K562 (cell line): Measurements from ENCODE around the gene IRF3. TPM values are rescaled to one million over a fixed set of nuclear protein-coding genes. Genes with fewer than 3 reads are reported as not detected.

Experiments
- ATAC-seq: fragments of 200-7000 bp; cut with Tn5 transposase; 3 replicates; pipeline ENCODE4 v1.9.1; 2020; ENCODE audit warnings: moderate library complexity
- BruUV-seq: library from RNA; stranded (reverse); fragments of 400-500 nt; replicated peaks from 2 replicates; lab custom pipeline; 2021; lab: Mats Ljungman, UMichigan
- CTCF ChIA-PET: fragments of 300-600 bp; formaldehyde crosslinking; extraction: SDS; loops from one replicate; lab custom pipeline; 2021; ENCODE audit warnings: low intra/inter-chr PET ratio; lab: Yijun Ruan, JAX
- POLR2A ChIA-PET: fragments of 300-600, 350-650 bp; sonication (Branson Sonifier 250); formaldehyde crosslinking; extraction: SDS; loops from one replicate; lab custom pipeline; 2021; ENCODE audit warnings: antibody characterized with exemption, inconsistent platforms; lab: Yijun Ruan, JAX
- DNase-seq, 4 experiments: peaks; one replicate each; pipeline versions ENCODE4 v3.0.0 to v3.0.0-alpha.2; 2011 to 2018; ENCODE audit warnings: low spot score in 3 of 4, mixed read lengths in 3 of 4; ENCODE audit errors: extremely low read depth in 1 of 4
- FAIRE-seq: peaks from 2 replicates; lab custom pipeline; 2011; peaks lifted over from hg19 to GRCh38; lab: Jason Lieb, UNC
- H2AFZ ChIP-seq: 2 replicates; pipeline ENCODE4 v1.6.0; 2011; ENCODE audit warnings: low read depth, low read length, control low read depth, inconsistent platforms
- H3K27ac ChIP-seq: fragments of 200-600 bp; 3 replicates; pipeline ENCODE4 v1.8.0; 2011; ENCODE audit warnings: low read depth, mild to moderate bottlenecking, control low read depth, inconsistent platforms, low read length, moderate library complexity, mixed read lengths; ENCODE audit errors: extremely low read depth
- H3K27me3 ChIP-seq, 2 experiments: fragments of 300-600 bp in 1 of 2; 2 replicates in 1 of 2; 3 replicates in 1 of 2; pipeline versions ENCODE4 v1.6.0 to v1.8.0; 2011; ENCODE audit warnings: inconsistent platforms in 2 of 2, low read length in 2 of 2, mild to moderate bottlenecking in 1 of 2, mixed read lengths in 1 of 2, moderate library complexity in 1 of 2; ENCODE audit not compliant: control insufficient read depth in 2 of 2, insufficient read depth in 2 of 2
- H3K36me3 ChIP-seq: fragments of 300-600 bp; 3 replicates; pipeline ENCODE4 v1.8.0; 2011; ENCODE audit warnings: mild to moderate bottlenecking, low read length, inconsistent platforms; ENCODE audit not compliant: control insufficient read depth, insufficient read depth
- H3K4me1 ChIP-seq, 2 experiments: fragments of 200-600 bp in 1 of 2; replicated peaks in 1 of 2; 2 replicates in 1 of 2; 3 replicates in 1 of 2; pipeline versions ENCODE4 v1.5.1 to v1.8.0; 2011; ENCODE audit warnings: inconsistent platforms in 2 of 2, low read length in 2 of 2, mild to moderate bottlenecking in 1 of 2, mixed read lengths in 1 of 2, moderate library complexity in 1 of 2; ENCODE audit not compliant: control insufficient read depth in 2 of 2, insufficient read depth in 2 of 2
- H3K4me2 ChIP-seq: 2 replicates; pipeline ENCODE4 v1.6.1; 2011; ENCODE audit warnings: low read length, control low read depth, inconsistent platforms, mixed read lengths; ENCODE audit not compliant: insufficient read depth
- H3K4me3 ChIP-seq: fragments of 200-600 bp; sonication (generic), shearing (Covaris generic); 2 replicates; pipeline ENCODE4 v1.5.1; 2016; ENCODE audit warnings: control low read depth, inconsistent platforms
- H3K79me2 ChIP-seq: fragments of 200-600 bp; 3 replicates; pipeline ENCODE4 v1.8.0; 2011; ENCODE audit warnings: low read length, inconsistent platforms; ENCODE audit not compliant: control insufficient read depth, insufficient read depth
- H3K9ac ChIP-seq, 2 experiments: 2 replicates each; pipeline versions ENCODE4 v1.6.0 to v1.6.1; 2011; ENCODE audit warnings: low read depth in 2 of 2, low read length in 2 of 2, control low read depth in 1 of 2, inconsistent platforms in 1 of 2, mild to moderate bottlenecking in 1 of 2, mixed read lengths in 1 of 2; ENCODE audit not compliant: insufficient read depth in 1 of 2
- H3K9me1 ChIP-seq: one replicate; pipeline ENCODE4 v1.6.0; 2011; ENCODE audit warnings: inconsistent platforms, mild to moderate bottlenecking, low read length, moderate library complexity; ENCODE audit not compliant: control insufficient read depth, insufficient read depth
- H3K9me3 ChIP-seq: replicated peaks from 2 replicates; pipeline ENCODE4 v1.5.1; 2011; ENCODE audit warnings: low read depth, low read length, inconsistent platforms; ENCODE audit not compliant: control insufficient read depth, insufficient read depth
- H4K20me1 ChIP-seq: replicated peaks from 2 replicates; pipeline ENCODE4 v1.6.1; 2011; ENCODE audit warnings: low read length, inconsistent platforms, mixed read lengths; ENCODE audit not compliant: control insufficient read depth, insufficient read depth
- BCL6 ChIP-seq: fragments of 250-450 bp; sonication (Bioruptor Pico); IDR thresholded peaks from 2 replicates; pipeline ENCODE4 v1.4.0; 2020
- CCNT2 ChIP-seq: IDR thresholded peaks from 2 replicates; pipeline ENCODE4 v1.6.1; 2011; ENCODE audit warnings: borderline replicate concordance, low read depth, mild to moderate bottlenecking, moderate library complexity, mixed read lengths, low read length; ENCODE audit not compliant: insufficient read length; ENCODE audit errors: extremely low read depth
- CHD1 ChIP-seq: fragments of 200-600 bp; sonication (generic); IDR thresholded peaks from one replicate; pipeline ENCODE4 v1.6.1; 2012; ENCODE audit warnings: mild to moderate bottlenecking, moderate library complexity, low read length, inconsistent platforms
- DACH1 ChIP-seq: fragments of 450-650 bp; IDR thresholded peaks from 2 replicates; pipeline ENCODE4 v1.6.1; 2018; ENCODE audit not compliant: partially characterized antibody
- ELF2 ChIP-seq: fragments of 250-450 bp; sonication (Bioruptor Pico); IDR thresholded peaks from 2 replicates; pipeline ENCODE4 v1.5.0; 2021; ENCODE audit warnings: mild to moderate bottlenecking
- L3MBTL2 ChIP-seq: fragments of 450-650 bp; IDR thresholded peaks from 2 replicates; pipeline ENCODE4 v1.6.1; 2016; ENCODE audit warnings: mild to moderate bottlenecking, moderate library complexity
- MITF ChIP-seq: IDR thresholded peaks from 2 replicates; pipeline ENCODE4 v1.6.1; 2014; ENCODE audit warnings: antibody characterized with exemption
- POLR2A ChIP-seq: fragments of 450-650 bp; conservative IDR thresholded peaks from 2 replicates; pipeline ENCODE4 v1.6.1; 2016
- POLR2B ChIP-seq: fragments of 450-650 bp; IDR thresholded peaks from 2 replicates; pipeline ENCODE4 v1.6.1; 2018; ENCODE audit warnings: low read depth; ENCODE audit not compliant: partially characterized antibody
- POLR2G ChIP-seq: fragments of 200-400 bp; formaldehyde crosslinking; IDR thresholded peaks from 2 replicates; pipeline ENCODE4 v1.6.1; 2017; ENCODE audit warnings: low read depth, mild to moderate bottlenecking, antibody characterized with exemption, low read length, moderate library complexity
- POU5F1 ChIP-seq: fragments of 150-350 bp; IDR thresholded peaks from 2 replicates; pipeline ENCODE4 v1.6.1; 2014; ENCODE audit warnings: borderline replicate concordance, low read length, low read depth, mild to moderate bottlenecking; ENCODE audit not compliant: partially characterized antibody
- RBFOX2 ChIP-seq: fragments of 200-400 bp; formaldehyde crosslinking; IDR thresholded peaks from 2 replicates; pipeline ENCODE4 v1.6.1; 2017; ENCODE audit warnings: low read depth, mild to moderate bottlenecking, low read length, moderate library complexity
- RBM22 ChIP-seq: fragments of 200-400 bp; formaldehyde crosslinking; IDR thresholded peaks from 2 replicates; pipeline ENCODE4 v1.6.1; 2018; ENCODE audit warnings: low read length, low read depth; ENCODE audit not compliant: poor library complexity, severe bottlenecking
- SMC3 ChIP-seq: conservative IDR thresholded peaks from 2 replicates; pipeline ENCODE4 v1.6.1; 2011; ENCODE audit warnings: low read depth, low read length, improper control_type of control experiment; ENCODE audit not compliant: insufficient read depth
- SNIP1 ChIP-seq: fragments of 450-650 bp; IDR thresholded peaks from 2 replicates; pipeline ENCODE4 v1.7.1; 2017; ENCODE audit warnings: low read depth, mild to moderate bottlenecking
- ZKSCAN3 ChIP-seq: fragments of 250-450 bp; sonication (Bioruptor Pico); IDR thresholded peaks from 2 replicates; pipeline ENCODE4 v1.4.0; 2020
- ZNF253 ChIP-seq: fragments of 250-450 bp; sonication (Bioruptor Pico); conservative IDR thresholded peaks from 2 replicates; pipeline ENCODE4 v1.6.1; 2021; ENCODE audit warnings: mild to moderate bottlenecking
- ZNF830 ChIP-seq: fragments of 250-450 bp; sonication (Bioruptor Pico); IDR thresholded peaks from 2 replicates; pipeline ENCODE4 v1.5.0; 2021; ENCODE audit warnings: mild to moderate bottlenecking
- WGBS: fragments of 100-300 bp; shearing (Covaris generic); methylation state at CpG from one replicate; pipeline ENCODE4 v1.1.6; 2016; ENCODE audit warnings: low coverage, mixed read lengths; ENCODE audit not compliant: insufficient coverage; ENCODE audit errors: missing lambda C conversion rate; 5-methylcytosine and 5-hydroxymethylcytosine counted together
- in situ Hi-C: fragments of 300-500 bp; cut with MboI; formaldehyde crosslinking; loops from 4 replicates; pipeline ENCODE4 v1.15.0; 2018; ENCODE audit warnings: inconsistent platforms, mixed read lengths
- intact Hi-C: fragments of 100-400 bp; cut with micrococcal nuclease; formaldehyde crosslinking; loops from 2 replicates; pipeline ENCODE4 v1.14.2; 2022
- polyA plus RNA-seq, 8 experiments: library from polyadenylated mRNA; depleted of rRNA in 4 of 8; stranded (reverse) in 5 of 8; unstranded in 3 of 8; fragments of >200 nt; fragmentation: Nextera tagmentation in 2 of 8; fragmentation: Illumina TruSeq in 1 of 8; extraction: Ambion mirVana in 2 of 8; extraction: Trizol in 1 of 8; gene quantifications; 2 replicates each; pipeline versions ENCODE4 v1.2.1 to v1.2.3, GENCODE V29; 2011 to 2014; ENCODE audit warnings: inconsistent platforms in 1 of 8, missing spikeins in 1 of 8
- total RNA-seq, 7 experiments: library from RNA; depleted of rRNA in 6 of 7; stranded (reverse); fragments of >200 nt in 6 of 7; fragmentation: Illumina TruSeq in 2 of 7; extraction: Trizol in 2 of 7; gene quantifications; 2 replicates each; pipeline versions ENCODE4 v1.2.1 to v1.2.3, GENCODE V29; 2011 to 2021; ENCODE audit warnings: low replicate concordance in 1 of 7

IRF3 gene
- total and polyA plus RNA-seq, 9 of the 15 experiments (the other 6 are each of a cell fraction or from before 2014, with no cell fraction given), result 7.5 to 145 (median 65.4) TPM

- TF ChIP-seq CCNT2 (no peak), CHD1 (no peak), ZNF253 (CRISPR knock-in tag) (no peak), MITF (no peak)
- TF ChIP-seq, all 486 proteins: peak for 0
Observed at GRCh38 chr19:49654581-49654980, 11.1 kb downstream of the IRF3 start (continued).

GRCh38 chr19:49653466-49653806, 12.2 kb downstream of the IRF3 start:
- CTCF ChIA-PET, result no interaction called here
- intact Hi-C loops (no loop called here), in situ Hi-C loops (no loop called here)
- ATAC-seq (no peak), DNase-seq (no peak), FAIRE-seq (no peak)
- Histone ChIP-seq H3K4me2 (no peak overlapping the region), H3K4me1 (peaks cover 0 to 15% of the 10 kb centered on the region in 2 experiments; a peak in 2 of 5 replicates), H3K27ac (no peak overlapping the region), H3K9me1 (no peaks in the 10 kb centered on the region), H2AFZ (no peak overlapping the region), H3K27me3 (no peaks in the 10 kb centered on the region), H3K79me2 (no peaks in the 10 kb centered on the region), H3K9ac (no peak overlapping the region), H4K20me1 (0 out of 2 replicates have a peak, but pooled peaks cover 4% of the 10 kb centered on the region), H3K4me3 (no peak overlapping the region), H3K36me3 (peaks cover 85% of the 10 kb centered on the region; the same call in 2 of the 3 replicates), H3K9me3 (no peaks in the 10 kb centered on the region; the same call in 1 of the 2 replicates)
- BruUV-seq, result no TSS peak
- POLR2A ChIA-PET, result interaction anchor here (4.3 to 4.8 kb wide), 2 partner anchors 11 to 13 kb away, joined by 27 to 28 read pairs; partner anchors contain the start of genes BCL2L12, IRF3 and SCAF1
- TF ChIP-seq BCL6 (CRISPR knock-in tag), result no peak
- TF ChIP-seq DACH1, result no peak
- TF ChIP-seq RBFOX2, result peak; percentile 53; the same call in 1 of the 2 replicates
- peak; percentile 59 for TF ChIP-seq POLR2G
- TF ChIP-seq POLR2A, result 0 out of 2 replicates have a peak, but pooled peaks have one; percentile 34
- no peak for TF ChIP-seq POU5F1
- TF ChIP-seq SNIP1, result no peak
- TF ChIP-seq ZNF830, result no peak
- TF ChIP-seq RBM22, result peak; percentile 66
- no peak for TF ChIP-seq L3MBTL2
- no peak for TF ChIP-seq ZKSCAN3 (CRISPR knock-in tag)
- TF ChIP-seq ELF2, result no peak
- peak; percentile 23 for TF ChIP-seq POLR2B
- TF ChIP-seq SMC3, result no peak
- 100% methylated on average over 2 of the region's 13 CpGs for WGBS
